ENCODE data around the gene KLKB1. TPM values are rescaled to one million over a fixed set of nuclear protein-coding genes. Genes with fewer than 3 reads are reported as not detected.

Gene KLKB1
- total RNA-seq, 1 donor, result 0.18 TPM

DNA sequence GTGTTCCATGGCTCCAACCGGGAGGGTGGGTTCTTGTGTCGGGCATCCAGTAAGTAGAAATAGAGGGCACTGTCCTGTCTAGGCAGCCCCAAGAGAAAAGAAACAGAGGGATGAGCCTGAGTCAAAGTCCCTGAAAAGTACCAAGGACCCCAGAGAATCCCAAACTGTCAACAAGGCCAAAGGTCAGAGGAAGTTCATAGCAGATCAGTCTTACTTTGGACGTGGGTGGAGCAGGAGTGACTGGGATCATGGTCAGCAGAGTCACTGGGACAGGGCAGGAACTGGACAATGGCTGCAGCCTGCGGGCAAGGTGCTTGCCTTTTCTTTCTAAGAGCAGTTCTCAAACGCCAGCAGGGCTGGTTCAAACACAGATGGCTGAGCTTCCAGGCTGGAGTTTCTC is 56.0 kb downstream of the KLKB1 start:
- TF ChIP-seq, protein P1, sequence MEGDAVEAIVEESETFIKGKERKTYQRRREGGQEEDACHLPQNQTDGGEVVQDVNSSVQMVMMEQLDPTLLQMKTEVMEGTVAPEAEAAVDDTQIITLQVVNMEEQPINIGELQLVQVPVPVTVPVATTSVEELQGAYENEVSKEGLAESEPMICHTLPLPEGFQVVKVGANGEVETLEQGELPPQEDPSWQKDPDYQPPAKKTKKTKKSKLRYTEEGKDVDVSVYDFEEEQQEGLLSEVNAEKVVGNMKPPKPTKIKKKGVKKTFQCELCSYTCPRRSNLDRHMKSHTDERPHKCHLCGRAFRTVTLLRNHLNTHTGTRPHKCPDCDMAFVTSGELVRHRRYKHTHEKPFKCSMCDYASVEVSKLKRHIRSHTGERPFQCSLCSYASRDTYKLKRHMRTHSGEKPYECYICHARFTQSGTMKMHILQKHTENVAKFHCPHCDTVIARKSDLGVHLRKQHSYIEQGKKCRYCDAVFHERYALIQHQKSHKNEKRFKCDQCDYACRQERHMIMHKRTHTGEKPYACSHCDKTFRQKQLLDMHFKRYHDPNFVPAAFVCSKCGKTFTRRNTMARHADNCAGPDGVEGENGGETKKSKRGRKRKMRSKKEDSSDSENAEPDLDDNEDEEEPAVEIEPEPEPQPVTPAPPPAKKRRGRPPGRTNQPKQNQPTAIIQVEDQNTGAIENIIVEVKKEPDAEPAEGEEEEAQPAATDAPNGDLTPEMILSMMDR (IDR thresholded peaks at IDR 0.05; ENCODE audit: insufficient read depth, low read length), result no peak
- no peak for DNase-seq (ENCODE audit: low read depth)
- no peak overlapping the region for H3K4me3 ChIP-seq (ENCODE audit: low read depth, low read length)

DNA sequence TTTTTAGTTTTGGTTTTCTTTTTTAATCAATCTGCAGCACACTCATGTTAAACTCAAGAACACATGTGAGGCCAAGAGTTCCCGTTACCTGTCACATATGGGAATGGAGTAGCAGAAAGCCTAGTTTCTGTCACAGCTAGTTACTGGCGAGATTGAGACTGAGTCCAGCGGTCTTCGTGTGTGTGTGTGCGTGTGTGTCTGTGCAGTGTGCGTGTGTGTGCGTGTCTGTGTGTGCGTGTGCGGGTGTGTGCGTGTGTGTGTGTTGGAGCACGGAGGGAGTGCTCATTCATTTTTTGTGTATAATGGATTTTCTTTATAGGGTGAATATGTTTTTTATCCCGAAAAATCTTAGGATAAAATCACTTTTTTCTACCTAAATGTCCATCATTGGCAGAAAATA is 57.8 kb downstream of the KLKB1 start:
- DNase-seq (ENCODE audit: low read depth), result no peak
- no peak overlapping the region for H3K4me3 ChIP-seq (ENCODE audit: low read depth, low read length)
- TF ChIP-seq, protein P1 (IDR thresholded peaks at IDR 0.05; ENCODE audit: insufficient read depth, low read length), result no peak

DNA sequence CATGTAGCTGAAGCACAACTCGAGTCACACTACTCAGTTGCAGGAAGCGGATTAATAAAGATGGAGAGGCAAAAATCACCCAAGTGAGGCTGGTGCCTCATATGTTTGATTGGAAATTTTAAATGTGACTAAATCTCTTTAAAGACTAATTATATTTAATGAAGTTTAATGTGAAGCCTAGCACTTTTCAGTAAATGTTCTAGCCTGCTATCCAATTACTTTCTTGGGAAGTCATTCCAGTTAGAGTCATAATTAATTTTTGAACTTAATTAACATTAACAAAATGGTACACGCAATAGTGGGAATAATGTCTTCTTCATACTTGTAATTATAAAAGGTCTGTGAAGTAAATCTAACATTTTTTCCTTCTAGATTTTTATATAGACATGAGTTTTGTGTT is 59.3 kb downstream of the KLKB1 start:
- no peak for DNase-seq (ENCODE audit: low read depth)

DNA sequence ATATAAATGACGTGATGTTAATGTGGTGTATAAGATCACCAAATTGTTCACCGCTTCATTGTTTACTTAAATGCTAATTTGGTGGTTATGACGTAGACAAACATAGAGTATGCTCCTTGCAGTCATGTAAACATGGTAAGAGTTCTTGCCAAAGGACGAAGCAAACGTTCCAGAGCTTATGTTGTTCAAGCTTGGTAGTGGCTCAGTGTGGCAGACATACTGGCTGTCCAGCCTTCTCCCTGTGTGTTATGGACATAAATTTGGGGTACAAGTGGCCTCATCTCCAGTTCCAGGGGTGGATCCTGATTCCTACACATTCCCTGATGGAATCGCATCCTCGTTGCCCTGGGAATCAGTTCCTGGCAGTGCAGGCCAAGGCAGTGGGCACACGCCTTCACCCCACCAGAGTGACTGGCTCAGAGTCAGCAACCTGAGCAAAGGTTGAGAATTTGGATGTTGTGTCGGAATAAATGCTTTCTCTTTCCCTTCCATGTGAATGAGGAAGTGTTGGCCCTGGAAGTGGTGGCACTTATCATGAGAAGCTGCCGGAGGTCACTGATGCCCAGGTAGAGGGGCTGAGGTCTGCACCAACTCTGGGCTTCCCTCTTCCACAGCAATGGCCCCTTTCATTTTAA is 64.1 kb downstream of the KLKB1 start:
- H3K4me3 ChIP-seq (ENCODE audit: low read depth, low read length), result no peak overlapping the region
- DNase-seq (ENCODE audit: low read depth), result no peak
- TF ChIP-seq, protein P1 (IDR thresholded peaks at IDR 0.05; ENCODE audit: insufficient read depth, low read length), result no peak

More for the DNA sequence above, 59.3 kb downstream of the KLKB1 start:
- TF ChIP-seq, protein P1 (IDR thresholded peaks at IDR 0.05; ENCODE audit: insufficient read depth, low read length), result no peak
- H3K4me3 ChIP-seq (ENCODE audit: low read depth, low read length), result no peak overlapping the region

DNA sequence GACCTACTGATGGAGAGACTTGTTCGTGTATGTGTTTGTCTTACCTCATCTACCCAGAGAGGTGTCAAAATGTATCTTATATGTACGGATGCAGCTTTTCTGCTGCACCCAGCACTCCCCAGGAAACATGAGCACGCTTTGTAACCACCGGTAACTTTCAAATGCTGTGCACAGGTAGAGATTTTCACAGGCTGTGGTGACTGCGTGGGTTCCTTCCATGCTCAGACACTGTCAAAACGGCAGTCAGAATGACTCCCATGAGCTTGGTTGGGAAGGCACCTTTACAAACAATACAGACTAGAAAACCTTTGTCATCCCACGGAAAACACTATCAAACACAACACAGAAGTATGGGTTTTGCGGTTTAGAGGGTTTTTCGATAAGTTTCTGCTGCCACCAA is 66.9 kb downstream of the KLKB1 start:
- DNase-seq (ENCODE audit: low read depth), result no peak
- TF ChIP-seq, protein P1 (IDR thresholded peaks at IDR 0.05; ENCODE audit: insufficient read depth, low read length), result no peak

DNA sequence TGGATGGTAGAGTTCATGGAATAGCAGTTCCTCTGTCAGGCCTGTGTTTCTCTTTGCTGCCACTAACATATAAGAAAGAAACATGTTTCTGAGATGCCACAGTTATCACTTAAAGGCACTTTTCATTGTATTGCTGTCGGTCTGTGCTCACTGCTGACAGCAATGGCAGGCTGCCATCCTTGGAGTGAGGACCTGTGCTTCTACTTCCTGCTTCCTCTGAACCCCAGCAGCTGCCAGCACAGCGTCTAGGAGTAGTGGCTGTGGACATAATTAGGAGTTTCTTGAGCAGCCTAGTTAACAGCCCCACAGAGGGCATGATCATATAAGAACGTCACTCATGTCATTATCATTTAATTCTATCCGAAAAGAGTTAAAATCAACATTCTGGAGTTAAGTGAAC is 69.2 kb downstream of the KLKB1 start:
- no peak for DNase-seq (ENCODE audit: low read depth)
- TF ChIP-seq, protein P1 (IDR thresholded peaks at IDR 0.05; ENCODE audit: insufficient read depth, low read length), result no peak
- H3K4me3 ChIP-seq (ENCODE audit: low read depth, low read length), result no peak overlapping the region

More for the DNA sequence above, 66.9 kb downstream of the KLKB1 start:
- H3K4me3 ChIP-seq (ENCODE audit: low read depth, low read length), result no peak overlapping the region
